H1 (cell line): Measurements from ENCODE around the gene CD300LB. TPM values are rescaled to one million over a fixed set of nuclear protein-coding genes. Genes with fewer than 3 reads are reported as not detected.

Experiments used
- ASH2L ChIP-seq: fragments of 200-600, 300-600 bp; sonication (generic); IDR thresholded peaks from one replicate; pipeline ENCODE4 v1.7.1; 2017; ENCODE audit warnings: low read length
- CBX8 ChIP-seq: fragments of 300-800, 300-1000 bp; sonication (generic); IDR thresholded peaks from 2 replicates; pipeline ENCODE4 v1.7.1; 2016; ENCODE audit warnings: low read depth, low read length, borderline replicate concordance
- RAD21 ChIP-seq, 2 experiments: IDR thresholded peaks in 1 of 2; conservative IDR thresholded peaks in 1 of 2; 2 replicates each; pipeline ENCODE4 v1.6.1; 2011; ENCODE audit warnings: low read depth in 2 of 2, low read length in 2 of 2, improper control_type of control experiment in 1 of 2, inconsistent platforms in 1 of 2, mild to moderate bottlenecking in 1 of 2, moderate library complexity in 1 of 2
- SIX5 ChIP-seq: IDR thresholded peaks from 2 replicates; pipeline ENCODE4 v1.6.1; 2011; ENCODE audit warnings: mild to moderate bottlenecking, low read depth, low read length
- SP1 ChIP-seq: IDR thresholded peaks from 2 replicates; pipeline ENCODE4 v1.6.1; 2011; ENCODE audit warnings: low read depth, low read length
- polyA plus RNA-seq, 7 experiments: library from polyadenylated mRNA; depleted of rRNA in 3 of 7; stranded (reverse) in 5 of 7; unstranded in 2 of 7; fragments of >200 nt in 5 of 7; fragments of 200-250 nt in 2 of 7; gene quantifications; 1 replicate in 5 of 7; 2 replicates in 1 of 7; 4 replicates in 1 of 7; pipeline versions ENCODE4 v1.2.1 to v1.2.3, GENCODE V29; 2011 to 2013; ENCODE audit warnings: missing spikeins in 2 of 7, mixed read lengths in 2 of 7
- total RNA-seq: library from RNA; stranded (reverse); fragmentation: NEBNext Ultra II Directional; extraction: Animal tissue kit (Norgen Biotek cat#: 25700); gene quantifications from 2 replicates; pipeline ENCODE4 v1.2.1, GENCODE V29; 2021
- TF ChIP-seq, protein P1 (sequence below): IDR thresholded peaks from 2 replicates; pipeline ENCODE4 v1.6.1; 2012; ENCODE audit warnings: inconsistent platforms

Gene CD300LB
- total and polyA plus RNA-seq, 2 of the 8 experiments (the other 6 are each of a cell fraction or from before 2014, with no cell fraction given): not detected

DNA sequence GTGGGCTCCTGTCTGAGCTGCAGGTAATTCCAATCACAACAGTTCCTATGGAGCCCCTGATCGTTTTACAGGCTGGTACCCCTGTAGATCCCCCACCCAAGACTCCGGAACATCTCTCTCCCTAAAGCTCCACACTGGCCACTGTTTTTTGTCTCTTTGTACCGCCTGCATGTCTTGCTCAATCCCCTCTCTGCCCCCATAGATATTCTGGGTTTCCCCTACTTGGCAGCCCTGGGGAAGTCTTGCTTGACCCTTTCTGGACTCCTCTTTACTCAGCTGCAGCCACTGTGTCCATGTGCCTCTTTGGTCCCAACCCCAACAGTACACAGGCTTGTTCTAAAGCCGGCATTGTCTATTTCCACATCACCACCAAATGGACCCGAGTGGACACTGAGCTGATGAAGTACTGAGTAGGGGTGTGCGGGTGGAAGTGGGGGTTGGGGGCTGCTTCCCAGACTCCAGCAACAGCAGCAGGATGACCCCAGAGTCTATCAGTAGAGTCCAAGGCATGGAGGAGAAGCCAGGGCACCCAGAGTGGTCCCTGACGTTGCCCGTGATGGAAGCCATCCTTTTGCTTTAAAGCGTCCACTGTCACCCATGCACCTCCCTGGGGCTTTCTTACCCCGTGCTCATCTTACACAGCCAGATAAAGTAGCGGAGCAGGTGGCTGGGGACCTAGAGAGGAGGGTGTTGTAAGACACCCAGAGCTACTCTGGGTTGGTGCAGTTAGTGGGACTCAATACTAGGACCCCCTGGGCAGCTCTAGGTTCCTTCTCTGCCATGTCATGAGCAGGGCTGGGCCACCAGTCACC lies 6.4 kb downstream of the CD300LB start (continued):
- TF ChIP-seq, protein P1, sequence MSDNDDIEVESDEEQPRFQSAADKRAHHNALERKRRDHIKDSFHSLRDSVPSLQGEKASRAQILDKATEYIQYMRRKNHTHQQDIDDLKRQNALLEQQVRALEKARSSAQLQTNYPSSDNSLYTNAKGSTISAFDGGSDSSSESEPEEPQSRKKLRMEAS: no peak
- no peak for TF ChIP-seq SP1
- no peak for TF ChIP-seq ASH2L
- TF ChIP-seq RAD21 (IDR thresholded peaks at IDR 0.05 in 1 of 2, conservative IDR thresholded peaks at IDR 0.05 in 1 of 2; ENCODE audit: low read depth in 2 of 2, low read length in 2 of 2): no peak
- no peak for TF ChIP-seq CBX8
- TF ChIP-seq SIX5: no peak
- TF ChIP-seq, all 59 proteins: peak for 0
